HCT116 (cell line): ENCODE measurements around the gene PDE4B. TPM values are rescaled to one million over a fixed set of nuclear protein-coding genes. Genes with fewer than 3 reads are reported as not detected.

Experiments
- ATAC-seq: fragments of 200-7000 bp; cut with Tn5 transposase; 2 replicates; pipeline ENCODE4 v1.9.1; 2020; ENCODE audit warnings: mild to moderate bottlenecking, moderate library complexity
- BruUV-seq: library from RNA; stranded (reverse); fragments of 400-500 nt; replicated peaks from 2 replicates; lab custom pipeline; 2021; lab: Mats Ljungman, UMichigan
- CTCF ChIA-PET: fragments of 300-600 bp; sonication (Branson Sonifier 250); formaldehyde crosslinking; loops from one replicate; lab custom pipeline; 2021; ENCODE audit warnings: antibody characterized with exemption; lab: Charles Lee
- POLR2A ChIA-PET: fragments of 300-600, 350-600 bp; sonication (Branson Sonifier 250); formaldehyde crosslinking; loops from one replicate; lab custom pipeline; 2021; ENCODE audit warnings: antibody characterized with exemption; lab: Charles Lee
- RAD21 ChIA-PET, 2 experiments: fragments of 300-600 bp; sonication (Branson Sonifier 250); formaldehyde crosslinking; loops; one replicate each; lab custom pipeline; 2023; ENCODE audit warnings: low total read pairs in 2 of 2; ENCODE audit not compliant: uncharacterized antibody in 2 of 2, unreplicated experiment in 2 of 2, low non-redundant PET in 1 of 2; lab: Charles Lee
- DNase-seq: peaks from one replicate; pipeline ENCODE4 v3.0.0-alpha.2; 2010; ENCODE audit warnings: low read depth, low spot score
- H2AFZ ChIP-seq: fragments of 200-600 bp; shearing (Covaris generic), sonication (generic); 2 replicates; pipeline ENCODE4 v1.6.1; 2017; ENCODE audit warnings: low read depth, mixed run types, mixed read lengths, antibody characterized with exemption, low read length; ENCODE audit not compliant: poor library complexity, severe bottlenecking
- H3K27ac ChIP-seq: 2 replicates; pipeline ENCODE4 v1.5.1; 2012; ENCODE audit warnings: low read depth, low read length
- H3K27me3 ChIP-seq: fragments of 200-600 bp; sonication (generic); 2 replicates; pipeline ENCODE4 v1.6.1; 2016; ENCODE audit warnings: mixed run types, low read length, mixed read lengths; ENCODE audit not compliant: insufficient read depth
- H3K36me3 ChIP-seq, 2 experiments: fragments of 200-500 bp in 1 of 2; fragments of 200-600 bp in 1 of 2; sonication (Bioruptor generic) in 1 of 2; sonication (generic) in 1 of 2; 2 replicates each; pipeline versions ENCODE4 v1.5.1 to v1.6.1; 2014 to 2016; ENCODE audit warnings: low read length in 2 of 2, inconsistent platforms in 1 of 2, mixed read lengths in 1 of 2, mixed run types in 1 of 2; ENCODE audit not compliant: insufficient read depth in 2 of 2, control insufficient read depth in 1 of 2
- H3K4me1 ChIP-seq, 2 experiments: fragments of 200-600 bp in 1 of 2; sonication (generic) in 1 of 2; 2 replicates each; pipeline versions ENCODE4 v1.5.1 to v1.6.1; 2012 to 2017; ENCODE audit warnings: low read length in 2 of 2, inconsistent platforms in 1 of 2, mild to moderate bottlenecking in 1 of 2, mixed read lengths in 1 of 2, mixed run types in 1 of 2, moderate library complexity in 1 of 2; ENCODE audit not compliant: insufficient read depth in 2 of 2, control insufficient read depth in 1 of 2
- H3K4me2 ChIP-seq: fragments of 200-600 bp; sonication (generic); 2 replicates; pipeline ENCODE4 v1.6.1; 2017; ENCODE audit warnings: mixed run types, low read length, mixed read lengths
- H3K4me3 ChIP-seq, 2 experiments: fragments of 200-600 bp in 1 of 2; sonication (generic) in 1 of 2; replicated peaks in 1 of 2; 2 replicates each; pipeline ENCODE4 v1.5.1; 2011 to 2016; ENCODE audit warnings: low read length in 2 of 2, control low read depth in 1 of 2, low read depth in 1 of 2, mild to moderate bottlenecking in 1 of 2, mixed read lengths in 1 of 2, mixed run types in 1 of 2
- H3K79me2 ChIP-seq: fragments of 200-600 bp; sonication (generic); 2 replicates; pipeline ENCODE4 v1.6.1; 2017; ENCODE audit warnings: mild to moderate bottlenecking, mixed run types, low read length, moderate library complexity, mixed read lengths; ENCODE audit not compliant: insufficient read depth
- H3K9ac ChIP-seq: fragments of 200-600 bp; sonication (generic); 2 replicates; pipeline ENCODE4 v1.6.1; 2016; ENCODE audit warnings: low read length, mixed read lengths
- H3K9me2 ChIP-seq: fragments of 200-600 bp; sonication (generic), shearing (Covaris generic); 2 replicates; pipeline ENCODE4 v1.6.1; 2017; ENCODE audit warnings: mixed run types, mild to moderate bottlenecking, moderate library complexity; ENCODE audit not compliant: insufficient read depth
- H3K9me3 ChIP-seq, 2 experiments: fragments of 200-500 bp in 1 of 2; fragments of 200-600 bp in 1 of 2; sonication (Bioruptor generic) in 1 of 2; sonication (generic) in 1 of 2; 2 replicates each; pipeline ENCODE4 v1.6.1; 2014 to 2017; ENCODE audit warnings: low read length in 2 of 2, mixed read lengths in 2 of 2, inconsistent platforms in 1 of 2, low read depth in 1 of 2, mild to moderate bottlenecking in 1 of 2, mixed run types in 1 of 2, moderate library complexity in 1 of 2; ENCODE audit not compliant: control insufficient read depth in 1 of 2, insufficient read depth in 1 of 2
- H4K20me1 ChIP-seq: fragments of 200-600 bp; sonication (generic), shearing (Covaris generic); 2 replicates; pipeline ENCODE4 v1.6.1; 2017; ENCODE audit warnings: mixed run types, mild to moderate bottlenecking, moderate library complexity; ENCODE audit not compliant: insufficient read depth
- CEBPB ChIP-seq: IDR thresholded peaks from 2 replicates; pipeline ENCODE4 v1.6.1; 2012; ENCODE audit warnings: low read depth
- EZH2phosphoT487 ChIP-seq: fragments of 200-600 bp; IDR thresholded peaks from 2 replicates; pipeline ENCODE4 v1.6.1; 2018; ENCODE audit warnings: antibody characterized with exemption, borderline replicate concordance
- POLR2A ChIP-seq: IDR thresholded peaks from 2 replicates; pipeline ENCODE4 v1.7.0; 2011; ENCODE audit warnings: borderline replicate concordance; ENCODE audit not compliant: insufficient read depth, insufficient read length; ENCODE audit errors: extremely low read depth
- POLR2AphosphoS5 ChIP-seq: IDR thresholded peaks from 2 replicates; pipeline ENCODE4 v1.6.1; 2011; ENCODE audit warnings: mild to moderate bottlenecking, low read depth, low read length, moderate library complexity
- RAD21 ChIP-seq: IDR thresholded peaks from 2 replicates; pipeline ENCODE4 v1.6.1; 2012; ENCODE audit warnings: low read depth, mild to moderate bottlenecking
- SIN3A ChIP-seq: IDR thresholded peaks from 2 replicates; pipeline ENCODE4 v1.6.1; 2012; ENCODE audit warnings: low read depth
- TCF7L2 ChIP-seq: IDR thresholded peaks from 2 replicates; pipeline ENCODE4 v1.7.0; 2011; ENCODE audit warnings: borderline replicate concordance, inconsistent platforms; ENCODE audit not compliant: insufficient read depth, insufficient read length; ENCODE audit errors: extremely low read depth
- intact Hi-C: fragments of 100-400 bp; cut with micrococcal nuclease; formaldehyde crosslinking; loops from 2 replicates; pipeline ENCODE4 v1.10.0; 2022
- total RNA-seq: library from RNA; stranded (reverse); gene quantifications from one replicate; pipeline ENCODE4 v1.2.1, GENCODE V29; 2021; ENCODE audit not compliant: unreplicated experiment
- TF ChIP-seq, protein P1 (sequence below): IDR thresholded peaks from 2 replicates; pipeline ENCODE4 v1.6.1; 2011; ENCODE audit warnings: mild to moderate bottlenecking, low read length, moderate library complexity; ENCODE audit not compliant: insufficient replicate concordance; ENCODE audit errors: extremely low read depth
- TF ChIP-seq, protein P2 (sequence below): IDR thresholded peaks from 2 replicates; pipeline ENCODE4 v1.6.1; 2012

Gene PDE4B
- total RNA-seq, 1 experiment from 2014 or later = 76.9 TPM

DNA sequence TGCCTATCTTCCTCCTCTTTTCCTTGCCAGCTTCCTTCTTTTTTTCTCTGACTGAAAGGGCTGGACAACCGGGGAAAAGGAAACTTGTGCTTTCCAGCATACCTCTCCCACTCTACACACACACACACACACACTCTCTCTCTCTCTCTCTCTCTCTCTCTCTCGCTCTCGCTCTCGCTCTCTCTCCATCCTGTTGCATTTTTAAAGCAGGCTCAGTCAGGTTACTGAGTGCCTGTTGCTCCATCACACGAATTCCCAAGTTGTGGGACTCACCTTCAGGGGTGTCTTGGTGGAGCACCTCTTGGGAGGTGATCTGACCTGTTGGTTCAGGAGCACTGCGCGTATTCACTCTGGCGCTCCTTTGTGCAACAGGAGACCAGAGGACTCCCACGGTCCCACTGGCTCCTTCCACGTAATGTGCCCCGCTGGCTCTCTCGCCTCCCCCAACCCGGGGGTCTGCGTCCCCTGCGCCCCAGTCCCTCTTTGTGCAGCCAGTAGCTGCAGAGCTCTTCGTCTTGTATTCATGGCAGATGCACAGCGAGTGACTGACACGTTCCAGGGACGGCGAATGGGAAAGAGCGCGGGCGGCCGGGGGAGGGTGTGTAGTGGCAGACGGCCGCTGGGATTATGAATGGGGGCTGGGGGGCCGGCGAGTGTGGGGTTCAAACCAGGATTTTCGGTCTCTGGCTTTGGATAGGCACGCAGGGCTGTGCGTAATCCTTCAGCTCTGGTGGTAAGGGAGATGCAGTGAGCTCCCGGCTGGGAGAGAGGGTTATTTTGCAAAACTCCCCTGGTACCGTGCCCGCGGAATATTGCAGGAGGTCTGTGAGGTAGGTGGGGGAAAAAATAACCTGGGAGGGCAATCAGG, 660 bp upstream of the PDE4B start:
- Histone ChIP-seq H3K4me2 (no peak overlapping the region), H3K4me3 (no peak overlapping the region), H3K9me3 (peaks cover 0 to 4% of the 10 kb centered on the region in 2 experiments; a peak in 1 of 4 replicates), H3K79me2 (no peaks in the 10 kb centered on the region), H3K27me3 (no peaks in the 10 kb centered on the region), H3K4me1 (no peaks in the 10 kb centered on the region), H3K9me2 (no peaks in the 10 kb centered on the region), H4K20me1 (no peaks in the 10 kb centered on the region), H3K36me3 (no peaks in the 10 kb centered on the region), H2AFZ (no peak overlapping the region), H3K9ac (no peak overlapping the region), H3K27ac (no peak overlapping the region)
- DNase-seq = no peak
- TF ChIP-seq CEBPB = no peak
- TF ChIP-seq TCF7L2 = no peak
- TF ChIP-seq POLR2A = no peak
- no peak for TF ChIP-seq SIN3A
- TF ChIP-seq, protein P1, sequence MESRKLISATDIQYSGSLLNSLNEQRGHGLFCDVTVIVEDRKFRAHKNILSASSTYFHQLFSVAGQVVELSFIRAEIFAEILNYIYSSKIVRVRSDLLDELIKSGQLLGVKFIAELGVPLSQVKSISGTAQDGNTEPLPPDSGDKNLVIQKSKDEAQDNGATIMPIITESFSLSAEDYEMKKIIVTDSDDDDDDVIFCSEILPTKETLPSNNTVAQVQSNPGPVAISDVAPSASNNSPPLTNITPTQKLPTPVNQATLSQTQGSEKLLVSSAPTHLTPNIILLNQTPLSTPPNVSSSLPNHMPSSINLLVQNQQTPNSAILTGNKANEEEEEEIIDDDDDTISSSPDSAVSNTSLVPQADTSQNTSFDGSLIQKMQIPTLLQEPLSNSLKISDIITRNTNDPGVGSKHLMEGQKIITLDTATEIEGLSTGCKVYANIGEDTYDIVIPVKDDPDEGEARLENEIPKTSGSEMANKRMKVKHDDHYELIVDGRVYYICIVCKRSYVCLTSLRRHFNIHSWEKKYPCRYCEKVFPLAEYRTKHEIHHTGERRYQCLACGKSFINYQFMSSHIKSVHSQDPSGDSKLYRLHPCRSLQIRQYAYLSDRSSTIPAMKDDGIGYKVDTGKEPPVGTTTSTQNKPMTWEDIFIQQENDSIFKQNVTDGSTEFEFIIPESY = no peak
- no peak for TF ChIP-seq EZH2phosphoT487
- no peak for TF ChIP-seq POLR2AphosphoS5
- TF ChIP-seq, protein P2, sequence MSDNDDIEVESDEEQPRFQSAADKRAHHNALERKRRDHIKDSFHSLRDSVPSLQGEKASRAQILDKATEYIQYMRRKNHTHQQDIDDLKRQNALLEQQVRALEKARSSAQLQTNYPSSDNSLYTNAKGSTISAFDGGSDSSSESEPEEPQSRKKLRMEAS = no peak
- TF ChIP-seq RAD21 = no peak
- ATAC-seq = no peak
- BruUV-seq = no TSS peak
- CTCF ChIA-PET = no interaction called here
- RAD21 ChIA-PET = no interaction called here
- POLR2A ChIA-PET = no interaction called here
- intact Hi-C loops = no loop called here
